RWPE1 (cell line): ENCODE measurements around the gene AFMID.
"Not testable (repeated sequence)": the region's sequence is repeated elsewhere in the genome, so short reads cannot be mapped to it uniquely, and the experiment has no call there.

Experiments
- CTCF ChIA-PET: fragments of 350-600 bp; sonication (Branson Sonifier 250); formaldehyde crosslinking; extraction: SDS; loops from one replicate; lab custom pipeline; 2021; lab: Yijun Ruan, JAX
- POLR2A ChIA-PET: fragments of 400-600 bp; formaldehyde crosslinking; extraction: SDS; loops from one replicate; lab custom pipeline; 2020; ENCODE audit warnings: antibody characterized with exemption; ENCODE audit not compliant: low non-redundant PET; lab: Yijun Ruan, JAX
- DNase-seq: peaks from one replicate; pipeline ENCODE4 v3.0.0; 2012; ENCODE audit warnings: low spot score
- H3K27ac ChIP-seq: fragments of 450-650 bp; 2 replicates; pipeline ENCODE4 v1.5.1; 2017
- TF ChIP-seq, protein P1 (sequence below): fragments of 450-650 bp; conservative IDR thresholded peaks from 2 replicates; pipeline ENCODE4 v1.5.1; 2017; ENCODE audit warnings: low read depth, mild to moderate bottlenecking

AFMID gene

GRCh38 chr17:78186692-78187595 lies at the start of gene AFMID, which contains the start of gene TK1:
Gene AFMID, plus strand, starts transcription at chr17:78187362. Its CDS starts 9 bp downstream, at chr17:78187371.
Gene TK1, minus strand, starts transcription at chr17:78187052. Its CDS starts 58 bp downstream, at chr17:78186994.
- peak within 1 kb of the TSS; percentile 81 for H3K27ac ChIP-seq
- peak; percentile 99 for DNase-seq
- ChIA-PET POLR2A (interaction anchor here (1.0 kb wide), 1 partner anchor 12 kb away, joined by 3 read pairs; no protein-coding TSS in a partner anchor), CTCF (interaction anchor here (0.5 to 1.5 kb wide), 13 partner anchors 11 to 237 kb away, joined by 3 to 6 read pairs (median 4); no protein-coding TSS in a partner anchor)
- TF ChIP-seq, protein P1, sequence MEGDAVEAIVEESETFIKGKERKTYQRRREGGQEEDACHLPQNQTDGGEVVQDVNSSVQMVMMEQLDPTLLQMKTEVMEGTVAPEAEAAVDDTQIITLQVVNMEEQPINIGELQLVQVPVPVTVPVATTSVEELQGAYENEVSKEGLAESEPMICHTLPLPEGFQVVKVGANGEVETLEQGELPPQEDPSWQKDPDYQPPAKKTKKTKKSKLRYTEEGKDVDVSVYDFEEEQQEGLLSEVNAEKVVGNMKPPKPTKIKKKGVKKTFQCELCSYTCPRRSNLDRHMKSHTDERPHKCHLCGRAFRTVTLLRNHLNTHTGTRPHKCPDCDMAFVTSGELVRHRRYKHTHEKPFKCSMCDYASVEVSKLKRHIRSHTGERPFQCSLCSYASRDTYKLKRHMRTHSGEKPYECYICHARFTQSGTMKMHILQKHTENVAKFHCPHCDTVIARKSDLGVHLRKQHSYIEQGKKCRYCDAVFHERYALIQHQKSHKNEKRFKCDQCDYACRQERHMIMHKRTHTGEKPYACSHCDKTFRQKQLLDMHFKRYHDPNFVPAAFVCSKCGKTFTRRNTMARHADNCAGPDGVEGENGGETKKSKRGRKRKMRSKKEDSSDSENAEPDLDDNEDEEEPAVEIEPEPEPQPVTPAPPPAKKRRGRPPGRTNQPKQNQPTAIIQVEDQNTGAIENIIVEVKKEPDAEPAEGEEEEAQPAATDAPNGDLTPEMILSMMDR = peak; percentile 69

- peak overlapping the region; percentile 92; the same call in 1 of the 2 replicates for H3K27ac ChIP-seq
- CTCF ChIA-PET = interaction anchor here (1.1 to 1.7 kb wide), 4 partner anchors 8 to 41 kb away, joined by 3 to 6 read pairs (median 4); partner anchors contain the start of gene TMC8
- TF ChIP-seq, protein P1 = peak; percentile 37
- POLR2A ChIA-PET = interaction anchor here (0.6 kb wide), 1 partner anchor 30 kb away, joined by 7 read pairs; no protein-coding TSS in a partner anchor
- no peak for DNase-seq
These were observed 49.6 kb upstream of the AFMID start for GRCh38 chr17:78137392-78138203.

DNA sequence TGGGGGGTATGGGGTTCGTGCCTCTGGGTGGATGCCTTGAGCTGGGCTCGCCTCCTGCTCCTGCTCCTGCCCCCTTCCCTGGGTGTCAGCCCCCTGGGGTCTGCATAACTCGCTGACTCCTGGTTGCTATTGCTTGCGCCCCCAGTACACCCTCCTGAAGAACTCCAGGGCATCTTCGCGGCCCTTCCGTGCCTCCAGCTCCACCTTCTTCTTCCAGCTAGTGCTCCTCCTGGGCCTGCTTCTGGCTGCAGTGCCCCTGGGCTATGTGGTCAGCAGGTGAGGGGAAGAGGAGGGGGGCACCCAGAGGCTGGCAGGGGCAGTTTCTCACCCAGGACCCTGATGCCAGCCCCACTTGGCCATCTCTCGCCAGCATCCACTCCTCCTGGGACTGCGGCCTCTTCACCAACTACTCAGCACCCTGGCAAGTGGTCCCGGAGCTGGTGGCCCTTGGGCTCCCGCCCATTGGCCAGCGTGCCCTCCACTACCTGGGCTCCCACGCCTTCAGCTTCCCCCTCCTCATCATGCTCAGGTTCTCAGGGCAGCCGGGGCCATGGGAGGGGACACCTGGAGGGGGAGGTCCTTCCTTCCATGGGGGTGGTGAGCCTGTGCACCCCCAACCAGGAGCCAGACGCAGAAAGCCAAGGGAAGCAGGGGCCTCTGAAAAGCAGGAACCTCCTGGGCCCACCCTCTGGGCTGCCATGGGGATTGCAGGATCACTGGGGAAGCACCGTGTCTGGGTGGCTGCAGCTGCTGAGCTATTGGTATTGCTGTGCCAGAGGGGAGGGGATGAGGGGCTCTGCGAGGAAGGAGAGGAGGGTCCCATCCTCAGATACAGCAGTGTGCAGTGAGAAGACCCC lies 48.7 kb upstream of the AFMID start:
- DNase-seq = no peak
- H3K27ac ChIP-seq = peak overlapping the region; percentile 92
- POLR2A ChIA-PET = interaction anchor here (0.6 kb wide), 1 partner anchor 29 kb away, joined by 7 read pairs; no protein-coding TSS in a partner anchor
- CTCF ChIA-PET = interaction anchor here (0.6 to 1.7 kb wide), 5 partner anchors 9 to 99 kb away, joined by 3 to 6 read pairs (median 4); partner anchors contain the start of gene TMC8
- TF ChIP-seq, protein P1 = no peak

GRCh38 chr17:78139861-78140168 lies 47.3 kb upstream of the AFMID start:
- not testable (repeated sequence) for DNase-seq
- H3K27ac ChIP-seq = peak overlapping the region; percentile 92
- CTCF ChIA-PET = interaction anchor here (0.6 to 0.7 kb wide), 3 partner anchors 41 to 185 kb away, joined by 3 to 8 read pairs (median 4); no protein-coding TSS in a partner anchor
- POLR2A ChIA-PET = interaction anchor here (0.7 kb wide), 1 partner anchor 42 kb away, joined by 3 read pairs; no protein-coding TSS in a partner anchor

GRCh38 chr17:78140169-78141051 lies 46.8 kb upstream of the AFMID start:
- ChIA-PET POLR2A (interaction anchor here (0.7 kb wide), 1 partner anchor 42 kb away, joined by 3 read pairs; no protein-coding TSS in a partner anchor), CTCF (interaction anchor here (0.6 to 0.7 kb wide), 3 partner anchors 40 to 186 kb away, joined by 3 to 8 read pairs (median 4); no protein-coding TSS in a partner anchor)
- TF ChIP-seq, protein P1 = no peak
- peak overlapping the region; percentile 92 for H3K27ac ChIP-seq
- peak; percentile 96 for DNase-seq
